Epithelial cell of proximal tubule (primary cell): ENCODE results near the gene PEAK1. TPM values are rescaled to one million over a fixed set of nuclear protein-coding genes. Genes with fewer than 3 reads are reported as not detected.

Experiments
- DNase-seq: peaks from one replicate; pipeline ENCODE4 v3.0.0-alpha.2; 2011; ENCODE audit warnings: low read depth
- H3K4me3 ChIP-seq: 2 replicates; pipeline ENCODE4 v1.5.1; 2011; ENCODE audit warnings: low read depth, mild to moderate bottlenecking, low read length
- CTCF ChIP-seq: conservative IDR thresholded peaks from 2 replicates; pipeline ENCODE4 v1.5.1; 2012; ENCODE audit warnings: low read depth, mild to moderate bottlenecking, low read length
- total RNA-seq: library from RNA; depleted of rRNA; stranded (reverse); fragments of >200 nt; gene quantifications from 2 replicates; pipeline ENCODE4 v1.2.3, GENCODE V29; 2015

The PEAK1 gene
- total RNA-seq, 1 donor from 2014 or later, result 8.1 TPM

GRCh38 chr15:77071305-77072223 is 348.3 kb downstream of the PEAK1 start:
- DNase-seq, result no peak
- H3K4me3 ChIP-seq, result peak overlapping the region; percentile 80
- TF ChIP-seq CTCF, result no peak

- no peak for TF ChIP-seq CTCF
- DNase-seq, result no peak
- peak within 1 kb of the TSS; percentile 80 for H3K4me3 ChIP-seq
Observed at GRCh38 chr15:77070495-77071304, 349.2 kb downstream of the PEAK1 start, which contains the start of gene TSPAN3. Gene TSPAN3 (minus strand): TSS chr15:77071109. CDS start chr15:77070954, 155 bp downstream.

- no peak for DNase-seq
- H3K4me3 ChIP-seq, result peak overlapping the region; percentile 80
- TF ChIP-seq CTCF, result no peak
Observed at GRCh38 chr15:77070180-77070494, 349.8 kb downstream of the PEAK1 start.

GRCh38 chr15:77069521-77070121 is 350.3 kb downstream of the PEAK1 start:
- TF ChIP-seq CTCF, result no peak
- peak overlapping the region; percentile 80 for H3K4me3 ChIP-seq
- DNase-seq, result no peak

GRCh38 chr15:77068633-77069032 is 351.3 kb downstream of the PEAK1 start:
- no peak for DNase-seq
- TF ChIP-seq CTCF, result no peak
- H3K4me3 ChIP-seq, result no peak overlapping the region

- DNase-seq, result no peak
- no peak overlapping the region for H3K4me3 ChIP-seq
- TF ChIP-seq CTCF, result no peak
Observed at GRCh38 chr15:77067691-77068367, 352.1 kb downstream of the PEAK1 start.
